ENCODE data around the gene NIPA2.

Gene NIPA2

GRCh38 chr15:22902981-22903380, 64.5 kb downstream of the NIPA2 start:
- no peak for DNase-seq (ENCODE audit: low read depth)

- DNase-seq (ENCODE audit: low read depth), result no peak
Measured at GRCh38 chr15:22903427-22903826, 65.0 kb downstream of the NIPA2 start.

- no peak for DNase-seq (ENCODE audit: low read depth)
Measured at GRCh38 chr15:22903961-22904534, 65.6 kb downstream of the NIPA2 start.

- no peak for DNase-seq (ENCODE audit: low read depth)
Measured at GRCh38 chr15:22904736-22905135, 66.3 kb downstream of the NIPA2 start.

- DNase-seq (ENCODE audit: low read depth), result no peak
Measured at GRCh38 chr15:22907161-22907950, 68.9 kb downstream of the NIPA2 start.

GRCh38 chr15:22908830-22909229, 70.4 kb downstream of the NIPA2 start:
- DNase-seq (ENCODE audit: low read depth), result no peak

- DNase-seq (ENCODE audit: low read depth), result no peak
Measured at GRCh38 chr15:22911306-22911705, 72.8 kb downstream of the NIPA2 start.

- DNase-seq (ENCODE audit: low read depth), result no peak
Measured at GRCh38 chr15:22912256-22912655, 73.8 kb downstream of the NIPA2 start.

GRCh38 chr15:22913646-22914380, 75.3 kb downstream of the NIPA2 start:
- DNase-seq (ENCODE audit: low read depth), result no peak

- no peak for DNase-seq (ENCODE audit: low read depth)
Measured at GRCh38 chr15:22915866-22916515, 77.5 kb downstream of the NIPA2 start.

- DNase-seq (ENCODE audit: low read depth), result no peak
Measured at GRCh38 chr15:22916606-22917350, 78.3 kb downstream of the NIPA2 start.

- no peak for DNase-seq (ENCODE audit: low read depth)
Measured at GRCh38 chr15:22917556-22917955, 79.1 kb downstream of the NIPA2 start.

Data from HS-5 (cell line).